H1 (cell line): ENCODE measurements around the gene PRKAG1. TPM values are rescaled to one million over a fixed set of nuclear protein-coding genes. Genes with fewer than 3 reads are reported as not detected.

ENCODE experiments used
- SIN3A ChIP-seq, 2 experiments: IDR thresholded peaks in 1 of 2; conservative IDR thresholded peaks in 1 of 2; 2 replicates each; pipeline ENCODE4 v1.6.1; 2011 to 2012; ENCODE audit warnings: low read length in 2 of 2, improper control_type of control experiment in 1 of 2, low read depth in 1 of 2, mild to moderate bottlenecking in 1 of 2
- USF2 ChIP-seq: IDR thresholded peaks from 2 replicates; pipeline ENCODE4 v1.6.1; 2011; ENCODE audit warnings: low read length, improper control_type of control experiment
- polyA plus RNA-seq, 7 experiments: library from polyadenylated mRNA; depleted of rRNA in 3 of 7; stranded (reverse) in 5 of 7; unstranded in 2 of 7; fragments of >200 nt in 5 of 7; fragments of 200-250 nt in 2 of 7; gene quantifications; 1 replicate in 5 of 7; 2 replicates in 1 of 7; 4 replicates in 1 of 7; pipeline versions ENCODE4 v1.2.1 to v1.2.3, GENCODE V29; 2011 to 2013; ENCODE audit warnings: missing spikeins in 2 of 7, mixed read lengths in 2 of 7
- total RNA-seq: library from RNA; stranded (reverse); fragmentation: NEBNext Ultra II Directional; extraction: Animal tissue kit (Norgen Biotek cat#: 25700); gene quantifications from 2 replicates; pipeline ENCODE4 v1.2.1, GENCODE V29; 2021

Gene PRKAG1
- total and polyA plus RNA-seq, 2 of the 8 experiments (the other 6 are each of a cell fraction or from before 2014, with no cell fraction given), result 38.6 to 57.5 TPM

GRCh38 chr12:49043856-49044258 lies 25.3 kb upstream of the PRKAG1 start (continued):
- TF ChIP-seq USF2, result no peak
- 0 out of 4 replicates have a peak, but pooled peaks of 1 of the 2 experiments have one; percentile 27 for TF ChIP-seq SIN3A (conservative IDR thresholded peaks at IDR 0.05 in 1 of 2, IDR thresholded peaks at IDR 0.05 in 1 of 2; ENCODE audit: low read depth in 1 of 2, low read length in 2 of 2)
